HG02571 (cell line): ENCODE results near the gene MARCHF3.
"Not testable (repeated sequence)": the region's sequence is repeated elsewhere in the genome, so short reads cannot be mapped to it uniquely, and the experiment has no call there.

ENCODE experiments used
- ATAC-seq: cut with Tn5 transposase; IDR thresholded peaks from one replicate; pipeline ENCODE4 v1.9.1; 2021; ENCODE audit warnings: mild to moderate bottlenecking, moderate library complexity; ENCODE audit not compliant: unreplicated experiment

MARCHF3 gene

DNA sequence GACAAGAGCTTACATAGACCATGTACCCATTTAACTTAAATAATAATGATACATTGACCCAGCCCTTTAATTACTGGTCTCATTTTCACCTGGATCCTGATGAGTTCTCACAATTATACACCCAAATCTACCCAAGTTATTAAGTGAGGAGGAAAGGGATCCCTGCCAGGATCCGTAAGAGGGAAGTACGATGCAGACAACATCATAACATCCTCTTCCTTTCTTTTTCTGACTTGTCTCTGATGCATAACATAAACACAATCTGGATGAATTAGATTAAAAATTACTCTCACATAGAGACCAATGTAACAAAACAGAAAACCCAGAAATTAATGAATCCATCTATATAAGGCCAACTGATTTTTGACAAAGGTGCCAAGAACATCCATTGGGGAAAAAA is 17.0 kb downstream of the MARCHF3 start:
- no peak for ATAC-seq

GRCh38 chr5:127012916-127013315 is 17.4 kb downstream of the MARCHF3 start:
- no peak for ATAC-seq

GRCh38 chr5:127011961-127012644 is 18.3 kb downstream of the MARCHF3 start:
- peak; percentile 65 for ATAC-seq

DNA sequence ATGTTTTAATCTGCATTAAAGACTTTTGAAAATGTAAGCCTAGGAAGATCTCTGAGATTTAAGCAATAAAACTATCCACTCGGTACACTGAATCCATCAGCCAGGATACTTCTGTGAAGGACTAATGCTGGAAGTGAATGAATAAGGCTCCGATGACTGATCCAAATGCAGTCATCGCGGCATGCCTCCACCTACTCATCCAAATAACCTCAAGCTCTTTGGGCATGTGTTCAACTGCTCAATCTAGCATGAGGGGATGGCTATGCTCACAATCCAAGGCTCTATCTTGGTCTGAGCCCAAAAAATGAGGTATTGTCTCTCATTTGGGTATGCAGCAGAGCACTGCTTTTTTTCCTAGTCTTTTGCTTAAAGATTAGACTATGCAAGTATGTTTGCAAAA is 19.2 kb downstream of the MARCHF3 start:
- ATAC-seq = no peak

- ATAC-seq = no peak
Observed at GRCh38 chr5:127010362-127010761, 20.0 kb downstream of the MARCHF3 start.

DNA sequence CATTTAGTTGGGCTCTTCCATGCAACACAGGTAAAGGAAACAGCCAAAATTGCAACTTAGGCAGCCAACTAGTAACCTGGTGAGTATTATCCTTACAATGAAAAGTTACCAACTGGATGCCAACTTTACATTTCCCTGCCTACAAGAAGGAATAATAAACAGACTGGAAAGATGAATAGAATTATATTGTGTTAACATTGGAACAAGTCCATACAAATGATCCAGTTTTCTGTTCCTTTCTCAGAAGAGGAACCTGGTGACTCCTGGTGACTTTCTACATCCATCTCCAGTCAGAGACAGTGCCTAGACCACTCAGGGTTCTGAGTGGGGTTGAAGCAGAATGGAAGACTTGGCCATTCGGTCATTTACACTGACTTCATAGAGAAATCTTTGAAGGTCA is 20.6 kb downstream of the MARCHF3 start:
- no peak for ATAC-seq

DNA sequence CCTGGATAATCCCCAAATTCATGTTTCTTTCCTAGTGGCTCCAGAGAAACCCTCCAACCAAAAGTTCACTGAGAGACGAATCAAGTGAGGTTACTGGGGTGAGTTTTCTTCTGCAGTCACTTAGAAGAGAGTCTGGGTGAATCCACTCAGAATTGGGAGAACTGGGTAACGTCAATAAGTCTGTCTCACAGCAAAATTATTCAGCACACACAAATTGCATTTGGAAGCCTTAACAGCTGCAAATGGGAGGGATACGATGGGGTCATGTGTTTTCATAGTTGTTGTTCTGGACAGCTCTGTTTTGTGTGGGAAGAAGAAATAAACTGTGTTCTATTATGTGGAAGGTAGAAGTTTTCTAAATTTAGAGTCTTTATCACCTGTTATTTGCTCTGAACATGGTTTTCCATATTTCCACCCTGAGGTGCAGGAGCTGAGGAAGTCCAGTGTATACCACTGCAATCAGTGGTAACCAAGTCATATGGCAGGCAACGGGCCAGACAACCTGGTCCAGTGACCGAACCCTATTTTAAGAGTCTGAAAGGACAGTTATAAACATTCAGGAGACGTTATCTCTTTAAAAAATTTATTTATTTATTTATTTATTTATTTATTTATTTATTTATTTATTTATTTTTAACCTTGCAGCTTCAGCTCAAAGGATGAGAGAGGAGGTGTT is 21.9 kb downstream of the MARCHF3 start:
- no peak for ATAC-seq

DNA sequence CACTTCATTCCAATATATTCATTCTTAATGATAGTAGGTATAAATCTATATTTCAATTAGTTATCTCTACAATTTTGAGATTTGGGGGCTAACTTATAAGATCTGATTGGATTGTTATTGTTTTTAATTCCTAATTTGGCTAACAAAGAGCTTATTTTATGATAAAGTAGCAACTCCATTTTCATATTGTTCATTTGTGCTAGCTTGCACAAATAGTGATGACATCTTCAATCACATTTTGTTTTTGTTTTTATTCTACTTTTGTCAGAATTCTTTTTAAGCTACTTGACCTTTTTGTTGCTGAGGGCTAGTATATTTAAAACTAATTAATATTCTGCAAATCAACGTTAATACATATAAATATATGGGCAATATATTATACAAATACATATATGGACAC is 22.8 kb downstream of the MARCHF3 start:
- ATAC-seq = no peak

DNA sequence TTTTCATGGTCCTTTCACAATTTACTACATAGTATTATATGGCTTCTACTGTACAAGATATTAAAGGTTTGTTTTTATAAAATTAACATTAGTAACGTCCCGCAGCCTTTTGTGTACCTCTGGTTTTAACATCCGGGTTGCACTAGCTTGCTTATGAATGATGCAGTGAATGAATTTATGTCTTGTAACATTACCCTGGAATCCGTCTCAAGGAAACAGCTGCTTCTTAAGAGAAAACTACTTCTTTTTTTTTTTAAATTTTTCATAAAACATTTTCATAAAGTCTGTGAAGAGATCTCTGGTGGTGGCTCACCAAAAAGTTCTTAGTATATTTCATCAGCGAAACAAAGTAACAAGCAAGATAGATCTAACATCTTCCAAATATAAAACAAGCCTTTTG is 23.6 kb downstream of the MARCHF3 start:
- ATAC-seq = no peak

DNA sequence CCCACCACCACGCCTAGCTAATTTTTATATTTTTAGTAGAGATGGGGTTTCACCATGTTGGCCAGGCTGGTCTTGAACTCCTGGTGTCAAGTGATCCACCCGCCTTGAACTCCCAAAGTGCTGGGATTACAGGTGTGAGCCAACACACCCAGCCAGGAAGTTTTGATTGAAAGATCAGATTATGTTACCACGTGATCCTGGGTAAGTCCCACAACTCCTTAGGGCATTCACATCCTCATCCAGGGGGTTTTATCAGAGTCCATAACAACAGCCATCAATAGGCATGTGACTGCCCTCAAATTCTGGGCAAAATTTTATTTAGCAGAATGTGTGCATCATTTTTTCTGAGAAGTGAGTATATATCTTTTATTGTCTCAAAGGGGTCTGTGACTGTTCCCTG is 25.1 kb downstream of the MARCHF3 start:
- ATAC-seq = not testable (repeated sequence)

DNA sequence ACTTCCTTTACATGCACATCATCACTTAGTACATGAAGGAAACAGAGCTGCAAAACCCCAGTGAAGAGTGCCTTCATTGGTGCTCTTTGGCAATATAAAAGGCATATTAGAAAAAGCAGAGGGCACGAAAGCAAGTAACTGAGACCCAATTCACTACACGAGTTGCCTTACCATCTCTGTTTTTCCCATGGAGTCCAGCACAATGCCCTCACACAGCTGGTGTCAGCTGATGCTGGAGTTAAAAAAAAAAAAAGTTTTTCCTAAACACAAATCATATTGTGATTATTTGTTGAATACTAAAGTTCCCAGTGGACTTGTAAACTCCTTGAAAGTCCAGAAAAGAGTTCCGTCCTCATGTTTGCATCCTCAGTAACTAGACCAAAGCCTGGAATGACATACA is 25.6 kb downstream of the MARCHF3 start:
- no peak for ATAC-seq

- no peak for ATAC-seq
Observed at GRCh38 chr5:127003798-127004495, 26.4 kb downstream of the MARCHF3 start.

- no peak for ATAC-seq
Observed at GRCh38 chr5:127002390-127002789, 28.0 kb downstream of the MARCHF3 start.

- ATAC-seq = no peak
Observed at GRCh38 chr5:127001621-127002296, 28.6 kb downstream of the MARCHF3 start.

DNA sequence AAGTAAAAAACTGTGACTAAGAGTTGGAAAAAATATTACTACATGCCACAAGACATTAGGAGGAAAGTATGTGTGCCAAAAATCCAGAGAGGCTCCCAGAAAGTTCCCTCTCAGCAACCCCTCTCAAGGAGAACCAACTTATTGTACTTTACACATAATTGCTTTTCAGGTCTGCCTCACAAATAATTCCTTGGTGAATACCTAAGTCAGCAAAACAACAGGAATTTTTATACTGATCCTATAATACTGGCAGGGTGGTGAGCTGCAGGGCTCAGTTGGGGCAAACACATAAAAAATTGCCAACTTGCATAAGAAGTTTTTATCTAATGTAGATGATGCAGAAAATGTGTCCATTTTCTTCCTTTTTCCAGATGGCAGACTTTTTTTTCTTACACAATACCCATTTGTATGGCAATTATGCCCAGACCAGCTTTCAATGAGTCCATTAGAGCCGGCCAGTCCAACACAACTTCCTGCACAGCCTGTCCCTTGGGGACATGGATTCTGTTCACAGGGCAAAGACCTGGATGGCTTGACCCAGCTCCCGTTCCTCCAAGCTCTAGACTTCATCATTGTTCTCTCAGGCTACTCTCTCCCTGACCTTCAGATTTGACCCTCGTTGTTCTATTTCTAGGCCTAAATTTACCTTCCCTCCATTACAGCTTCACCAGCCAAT is 31.3 kb downstream of the MARCHF3 start:
- no peak for ATAC-seq

DNA sequence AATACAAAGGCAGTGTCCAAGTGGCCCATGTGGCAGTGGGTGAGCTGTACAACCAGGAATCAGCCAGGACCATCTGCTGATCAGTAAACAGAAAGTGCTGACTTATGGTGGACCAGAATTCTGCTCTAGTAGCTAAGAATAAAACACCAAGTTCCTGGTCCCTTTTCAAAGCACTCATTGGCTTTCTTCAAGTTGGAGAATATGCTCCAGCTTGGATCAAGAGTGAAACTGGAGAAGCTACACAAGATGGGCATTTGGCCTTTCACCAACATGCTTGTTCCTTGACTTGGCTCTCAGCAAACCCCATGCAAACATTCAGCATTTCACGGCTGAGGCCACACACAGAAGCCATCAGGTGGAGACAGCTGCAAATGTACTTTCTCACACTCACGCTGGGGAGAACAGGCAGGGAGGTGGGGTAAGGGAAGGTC is 32.1 kb downstream of the MARCHF3 start:
- ATAC-seq = peak; percentile 80

GRCh38 chr5:126995689-126996088 is 34.7 kb downstream of the MARCHF3 start:
- no peak for ATAC-seq

DNA sequence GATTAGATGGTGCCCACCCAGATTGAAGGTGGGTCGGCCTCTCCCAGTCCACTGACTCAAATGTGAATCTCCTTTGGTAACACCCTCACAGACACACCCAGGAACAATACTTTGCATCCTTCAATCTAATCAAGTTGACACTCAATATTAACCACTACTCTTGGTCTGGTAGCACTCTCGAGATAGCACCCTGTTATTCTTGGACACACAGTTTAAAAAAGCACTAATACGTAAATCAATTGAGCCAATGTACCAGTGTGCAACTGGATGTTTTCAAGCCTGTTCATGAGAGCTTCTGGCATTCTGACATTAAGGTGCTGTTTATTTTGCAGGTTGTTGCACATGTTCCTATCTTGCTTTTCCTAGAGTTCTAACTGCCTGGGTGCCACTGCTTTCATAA is 35.3 kb downstream of the MARCHF3 start:
- ATAC-seq = no peak

- ATAC-seq = no peak
Observed at GRCh38 chr5:126994485-126994884, 35.9 kb downstream of the MARCHF3 start.

- ATAC-seq = peak; percentile 93
Observed at GRCh38 chr5:126988021-126988569, 42.3 kb downstream of the MARCHF3 start.
